GM12873 (cell line): ENCODE results near the gene LAMA2.

Experiments
- TF ChIP-seq, protein P1 (sequence below): IDR thresholded peaks from 2 replicates; pipeline ENCODE4 v1.5.1; 2012; ENCODE audit warnings: low read depth, mild to moderate bottlenecking, moderate library complexity, low read length, control low read depth; ENCODE audit not compliant: insufficient read depth; ENCODE audit errors: missing control alignments

Gene LAMA2

DNA sequence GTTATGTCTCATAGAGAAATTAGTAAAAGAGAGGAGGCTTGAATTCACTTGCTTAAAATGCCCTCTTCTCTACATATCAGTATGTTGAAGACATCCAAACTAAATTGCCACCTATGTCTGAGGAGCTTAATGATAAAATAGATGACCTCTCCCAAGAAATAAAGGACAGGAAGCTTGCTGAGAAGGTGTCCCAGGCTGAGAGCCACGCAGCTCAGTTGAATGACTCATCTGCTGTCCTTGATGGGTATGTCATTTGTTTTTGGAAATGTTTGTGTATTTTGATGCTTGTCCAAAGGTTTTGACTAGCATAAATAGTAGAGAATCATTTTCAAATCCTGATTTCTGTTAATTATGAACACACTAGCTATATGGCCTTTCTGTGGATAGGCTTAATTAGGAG lies 519.3 kb downstream of the LAMA2 start:
- TF ChIP-seq, protein P1, sequence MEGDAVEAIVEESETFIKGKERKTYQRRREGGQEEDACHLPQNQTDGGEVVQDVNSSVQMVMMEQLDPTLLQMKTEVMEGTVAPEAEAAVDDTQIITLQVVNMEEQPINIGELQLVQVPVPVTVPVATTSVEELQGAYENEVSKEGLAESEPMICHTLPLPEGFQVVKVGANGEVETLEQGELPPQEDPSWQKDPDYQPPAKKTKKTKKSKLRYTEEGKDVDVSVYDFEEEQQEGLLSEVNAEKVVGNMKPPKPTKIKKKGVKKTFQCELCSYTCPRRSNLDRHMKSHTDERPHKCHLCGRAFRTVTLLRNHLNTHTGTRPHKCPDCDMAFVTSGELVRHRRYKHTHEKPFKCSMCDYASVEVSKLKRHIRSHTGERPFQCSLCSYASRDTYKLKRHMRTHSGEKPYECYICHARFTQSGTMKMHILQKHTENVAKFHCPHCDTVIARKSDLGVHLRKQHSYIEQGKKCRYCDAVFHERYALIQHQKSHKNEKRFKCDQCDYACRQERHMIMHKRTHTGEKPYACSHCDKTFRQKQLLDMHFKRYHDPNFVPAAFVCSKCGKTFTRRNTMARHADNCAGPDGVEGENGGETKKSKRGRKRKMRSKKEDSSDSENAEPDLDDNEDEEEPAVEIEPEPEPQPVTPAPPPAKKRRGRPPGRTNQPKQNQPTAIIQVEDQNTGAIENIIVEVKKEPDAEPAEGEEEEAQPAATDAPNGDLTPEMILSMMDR = no peak

DNA sequence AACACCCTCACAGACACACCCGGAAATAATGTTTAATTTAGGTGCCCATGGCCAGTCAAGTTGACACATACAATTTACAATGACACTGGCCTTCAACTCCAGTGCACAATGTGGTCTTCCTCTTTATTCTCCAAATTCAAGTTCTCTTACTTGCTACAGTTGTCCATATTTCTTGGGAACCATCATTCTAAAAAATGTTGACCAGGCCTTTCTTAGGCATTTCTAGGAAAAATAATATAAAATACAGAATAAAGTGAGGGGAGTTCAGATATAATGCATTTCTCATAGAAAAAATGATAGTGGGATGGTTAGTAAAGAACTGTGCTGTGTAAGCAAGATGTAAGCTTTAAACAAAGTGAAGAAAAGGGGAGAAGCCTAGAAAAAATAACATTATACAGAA lies 528.2 kb downstream of the LAMA2 start:
- TF ChIP-seq, protein P1 = no peak

DNA sequence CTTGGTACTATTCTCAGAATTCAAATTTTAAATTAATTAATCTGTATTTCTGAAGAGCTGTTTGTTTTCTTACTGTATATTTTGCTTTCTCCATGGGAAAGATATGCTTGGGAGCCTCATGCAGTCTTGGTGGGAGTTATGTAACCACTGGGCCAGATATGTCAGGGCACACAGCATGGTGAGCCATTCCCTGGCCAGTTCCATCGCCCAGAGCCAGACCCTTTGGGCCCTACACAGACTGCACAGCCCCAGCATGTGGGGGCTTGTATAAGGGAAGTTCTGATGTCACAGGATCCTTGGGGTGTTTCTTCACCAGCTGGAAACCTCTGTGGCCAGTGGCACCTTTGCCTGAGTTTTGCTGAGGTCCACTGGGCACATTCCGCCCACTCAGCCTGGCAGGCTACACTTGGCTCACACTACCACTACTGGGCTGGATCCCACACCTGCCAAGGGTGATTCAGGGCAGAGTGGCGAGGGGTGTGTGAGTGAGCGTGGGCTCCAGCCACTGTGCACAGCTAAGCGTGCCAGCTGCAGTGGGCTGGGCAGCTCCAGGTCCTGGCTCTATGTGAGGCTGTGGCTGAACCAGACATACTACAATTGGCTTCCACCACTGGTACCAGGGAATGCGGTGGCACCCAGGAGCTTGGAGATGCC lies 533.5 kb downstream of the LAMA2 start:
- TF ChIP-seq, protein P1 = no peak

DNA sequence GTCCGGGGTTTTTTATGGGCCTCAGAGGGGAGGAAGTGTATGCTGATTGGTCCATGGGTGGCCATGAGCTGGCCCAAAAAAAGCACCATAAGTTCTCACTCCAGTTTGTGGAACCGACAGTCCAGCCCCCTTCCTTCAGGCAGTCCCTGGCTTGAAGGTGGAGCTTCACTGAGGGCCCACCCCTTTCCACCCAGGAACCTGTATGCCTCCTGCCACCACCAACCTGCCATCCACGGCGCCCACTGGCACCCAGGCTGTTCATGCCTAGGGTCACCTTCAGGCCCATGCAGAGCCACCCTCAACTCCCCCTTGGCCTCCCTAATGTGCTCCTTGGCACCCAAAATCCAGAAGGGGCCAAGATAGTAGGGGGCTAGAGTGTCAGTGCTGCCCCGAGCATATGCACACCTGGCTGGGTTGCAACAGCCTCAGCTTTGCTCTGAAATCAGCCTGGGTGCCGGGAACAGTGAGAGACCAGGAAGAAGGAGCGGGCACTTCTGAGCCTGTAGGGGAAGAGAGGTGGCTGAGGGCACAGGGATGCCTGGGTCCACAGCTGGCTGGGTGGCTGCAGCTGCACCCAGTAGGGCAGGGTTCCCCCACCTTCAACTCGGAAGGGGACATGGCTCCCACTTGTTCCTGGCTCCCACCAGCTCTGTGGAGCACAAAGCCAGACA lies 534.6 kb downstream of the LAMA2 start:
- TF ChIP-seq, protein P1 = no peak

DNA sequence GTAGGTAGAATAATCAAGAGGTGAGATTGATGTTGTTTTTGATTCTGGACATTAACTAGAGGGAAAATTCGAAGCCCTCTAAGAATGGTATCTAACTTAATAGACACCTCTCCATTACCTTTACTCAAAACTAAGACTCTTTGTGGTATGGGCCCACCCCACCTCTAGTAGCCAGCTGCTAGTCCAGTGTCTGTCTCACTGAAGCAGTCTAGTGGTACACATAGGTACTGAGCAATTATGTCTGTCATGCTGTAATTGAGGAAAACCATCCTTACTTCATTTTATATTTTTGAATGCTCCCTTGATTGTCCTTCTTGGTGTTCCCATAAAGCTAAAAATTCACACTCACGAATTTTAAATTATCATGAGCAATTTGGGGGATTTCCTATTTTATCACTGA lies 536.4 kb downstream of the LAMA2 start:
- TF ChIP-seq, protein P1 = no peak

DNA sequence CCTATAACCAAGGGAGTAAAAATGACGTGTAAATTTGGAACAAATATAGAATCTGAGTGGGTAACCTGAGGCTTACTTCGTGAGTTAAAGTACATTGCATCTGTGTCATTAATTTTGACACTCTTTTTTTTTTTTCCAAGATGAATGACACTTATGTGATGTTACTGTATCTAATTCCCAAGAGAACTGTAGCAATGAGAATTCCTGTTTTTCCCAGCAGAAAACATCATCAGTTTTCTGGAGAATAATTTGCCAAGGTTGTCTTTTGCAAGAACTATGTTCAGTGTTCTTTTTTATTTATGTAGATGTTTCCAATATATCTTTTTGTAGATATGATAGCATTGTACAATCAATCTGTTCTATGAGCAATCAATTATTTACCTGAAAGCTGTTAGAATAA lies 543.4 kb downstream of the LAMA2 start:
- TF ChIP-seq, protein P1 = no peak

DNA sequence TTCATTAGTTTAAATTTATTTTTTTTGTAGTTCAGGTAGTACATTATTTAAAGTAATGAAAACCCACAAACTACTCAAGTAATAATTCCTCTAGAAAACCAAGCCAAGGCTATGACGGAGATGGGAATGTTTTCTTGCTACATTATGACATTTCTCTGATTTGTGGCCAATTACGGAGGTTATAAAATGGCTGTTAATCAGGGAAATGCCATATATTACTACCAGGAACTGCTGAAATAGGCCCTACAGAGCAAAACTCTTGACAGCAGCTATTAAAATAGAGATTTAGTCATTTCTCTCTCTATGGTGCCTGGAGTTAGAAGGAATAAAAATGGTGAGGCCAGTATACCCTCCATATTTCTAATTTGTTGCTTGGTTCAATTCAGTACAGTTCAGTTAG lies 547.0 kb downstream of the LAMA2 start:
- TF ChIP-seq, protein P1 = no peak
